Heart left ventricle (tissue), 13 donors: ENCODE measurements around the gene INTS11.

Experiments
- CTCF ChIP-seq, 12 donors: fragments of 200-600 bp; sonication (generic) in 4 of 12; IDR thresholded peaks; one replicate each; pipeline versions ENCODE4 v1.5.0 to v1.8.0; 2018 to 2022; ENCODE audit warnings: antibody characterized with exemption in 12 of 12, mild to moderate bottlenecking in 5 of 12
- POLR2A ChIP-seq, 2 donors: fragments of 450-650 bp; IDR thresholded peaks; one replicate each; pipeline ENCODE4 v1.6.1; 2017; ENCODE audit warnings: antibody characterized with exemption in 2 of 2, mild to moderate bottlenecking in 2 of 2, moderate library complexity in 2 of 2
- donor health status: ischemic (EF 13 %, LVEDD 7.1; RV severe dilation, severe dysfunction).
- donor health status: DM: no; HTN: yes; CAD: no.
- donor health status: DM: no; HTN: no; CAD: no.
- donor health status: ischemic (EF 25% LVEDD 6.9; RV normal size, moderate dysfunction).
- donor health status: ischemic (EF 25% LVEDD 5.7; RV mildly dilated, moderate dysfunction).
- donor health status: ischemic (EF 35%, LVEDD 5.7; RV mildly dilated, moderate dysfunction).
- donor health status: nonischemic (EF 11% LVEDD 7.7; RV severe dilation, severe dysfunction).
- donor health status: DM: yes; HTN: yes; CAD: no.
- donor health status: PGD.
- donor health status: ischemic (EF 29% LVEDD 5.4; RV normal size, mild dysfunction).
- donor health status: nonischemic (EF 23%, LVEDD 6.1; RV moderate dilation, normal function).

GRCh38 chr1:1318777-1319645 is 5.4 kb downstream of the INTS11 start:
- TF ChIP-seq CTCF (IDR thresholded peaks at IDR 0.05) (no peak), POLR2A (IDR thresholded peaks at IDR 0.05) (no peak)
